Astrocyte (in vitro differentiated cells and primary cell): ENCODE data around the gene KIF3C. TPM values are rescaled to one million over a fixed set of nuclear protein-coding genes. Genes with fewer than 3 reads are reported as not detected.
A peak's percentile ranks its signal among the peaks of the same experiment; 100 is the strongest.

Source experiments
- DNase-seq: peaks from one replicate; pipeline ENCODE4 v3.0.0-alpha.2; 2010; ENCODE audit warnings: low read depth
- FAIRE-seq: peaks from 2 replicates; lab custom pipeline; 2011; peaks lifted over from hg19 to GRCh38; lab: Jason Lieb, UNC
- H2AFZ ChIP-seq: 2 replicates; pipeline ENCODE4 v1.6.0; 2012; ENCODE audit warnings: low read depth, low read length, inconsistent platforms
- H3K27ac ChIP-seq: 2 replicates; pipeline ENCODE4 v1.5.1; 2011; ENCODE audit warnings: low read depth, low read length, inconsistent platforms
- H3K27me3 ChIP-seq: 2 replicates; pipeline ENCODE4 v1.6.0; 2011; ENCODE audit warnings: low read length, inconsistent platforms; ENCODE audit not compliant: insufficient read depth
- H3K36me3 ChIP-seq: 2 replicates; pipeline ENCODE4 v1.5.1; 2011; ENCODE audit warnings: low read length, inconsistent platforms; ENCODE audit not compliant: insufficient read depth
- H3K4me1 ChIP-seq: 2 replicates; pipeline ENCODE4 v1.5.1; 2011; ENCODE audit warnings: low read length, inconsistent platforms; ENCODE audit not compliant: insufficient read depth
- H3K4me2 ChIP-seq: 2 replicates; pipeline ENCODE4 v1.6.0; 2012; ENCODE audit warnings: low read length, inconsistent platforms
- H3K4me3 ChIP-seq: 2 replicates; pipeline ENCODE4 v1.5.1; 2011; ENCODE audit warnings: low read depth, mild to moderate bottlenecking, low read length, inconsistent platforms; ENCODE audit not compliant: insufficient read depth
- H3K79me2 ChIP-seq: 2 replicates; pipeline ENCODE4 v1.6.0; 2012; ENCODE audit warnings: mild to moderate bottlenecking, low read length, inconsistent platforms; ENCODE audit not compliant: insufficient read depth
- H3K9ac ChIP-seq: 2 replicates; pipeline ENCODE4 v1.6.0; 2012; ENCODE audit warnings: mild to moderate bottlenecking, low read length, inconsistent platforms
- H3K9me3 ChIP-seq: 2 replicates; pipeline ENCODE4 v1.5.1; 2012; ENCODE audit warnings: low read depth, mild to moderate bottlenecking, low read length, inconsistent platforms; ENCODE audit not compliant: insufficient read depth
- H4K20me1 ChIP-seq: 2 replicates; pipeline ENCODE4 v1.6.0; 2012; ENCODE audit warnings: low read length, inconsistent platforms; ENCODE audit not compliant: insufficient read depth
- H3K27ac Mint-ChIP-seq: one replicate; pipeline ENCODE4 v1.8.0; 2021; ENCODE audit warnings: mild to moderate bottlenecking, mixed read lengths; ENCODE audit not compliant: unreplicated experiment
- H3K27me3 Mint-ChIP-seq: one replicate; pipeline ENCODE4 v1.8.0; 2021; ENCODE audit warnings: low read depth, mixed read lengths; ENCODE audit not compliant: unreplicated experiment
- H3K36me3 Mint-ChIP-seq: one replicate; pipeline ENCODE4 v1.8.0; 2021; ENCODE audit warnings: low read depth, mixed read lengths; ENCODE audit not compliant: unreplicated experiment
- H3K4me1 Mint-ChIP-seq: one replicate; pipeline ENCODE4 v1.8.0; 2021; ENCODE audit warnings: low read depth, mixed read lengths; ENCODE audit not compliant: unreplicated experiment
- H3K4me3 Mint-ChIP-seq: one replicate; pipeline ENCODE4 v1.8.0; 2021; ENCODE audit warnings: mild to moderate bottlenecking, moderate library complexity, mixed read lengths; ENCODE audit not compliant: unreplicated experiment
- H3K9me3 Mint-ChIP-seq: one replicate; pipeline ENCODE4 v1.8.0; 2021; ENCODE audit warnings: mild to moderate bottlenecking, mixed read lengths; ENCODE audit not compliant: unreplicated experiment
- CTCF ChIP-seq: IDR thresholded peaks from 2 replicates; pipeline ENCODE4 v1.5.1; 2011; ENCODE audit warnings: low read depth, mild to moderate bottlenecking, inconsistent platforms, low read length, moderate library complexity; ENCODE audit not compliant: insufficient read depth
- EZH2 ChIP-seq: IDR thresholded peaks from 2 replicates; pipeline ENCODE4 v1.6.1; 2012; ENCODE audit warnings: mild to moderate bottlenecking, low read length, inconsistent platforms; ENCODE audit not compliant: insufficient read depth
- total RNA-seq: library from RNA; stranded (reverse); gene quantifications from 2 replicates; pipeline ENCODE4 v1.2.1, GENCODE V29; 2021

Gene KIF3C
- total RNA-seq, 1 donor from 2014 or later, result 38.7 TPM

GRCh38 chr2:25954199-25954752, 28.0 kb downstream of the KIF3C start:
- peaks cover 26% of the 10 kb centered on the region for H3K36me3 Mint-ChIP-seq
- H2AFZ ChIP-seq, result no peak overlapping the region
- no peak overlapping the region for H3K4me3 Mint-ChIP-seq
- H4K20me1 ChIP-seq, result peaks cover 34% of the 10 kb centered on the region
- FAIRE-seq (no peak), DNase-seq (no peak)
- no peak overlapping the region for H3K27ac ChIP-seq
- H3K27me3 Mint-ChIP-seq, result no peaks in the 10 kb centered on the region
- H3K27me3 ChIP-seq, result no peaks in the 10 kb centered on the region
- H3K4me3 ChIP-seq, result no peak overlapping the region
- H3K4me2 ChIP-seq, result no peak overlapping the region
- H3K36me3 ChIP-seq, result no peaks in the 10 kb centered on the region
- peaks cover 12% of the 10 kb centered on the region for H3K79me2 ChIP-seq
- H3K9ac ChIP-seq, result no peak overlapping the region
- H3K9me3 Mint-ChIP-seq, result no peaks in the 10 kb centered on the region
- H3K27ac Mint-ChIP-seq, result no peak overlapping the region
- no peaks in the 10 kb centered on the region for H3K4me1 Mint-ChIP-seq
- no peak for TF ChIP-seq EZH2
- TF ChIP-seq CTCF, result no peak
- no peaks in the 10 kb centered on the region for H3K9me3 ChIP-seq
- no peaks in the 10 kb centered on the region for H3K4me1 ChIP-seq

GRCh38 chr2:25951071-25951547, 31.2 kb downstream of the KIF3C start:
- Mint-ChIP-seq H3K27me3 (no peaks in the 10 kb centered on the region), H3K4me3 (no peak overlapping the region), H3K9me3 (no peaks in the 10 kb centered on the region), H3K36me3 (peaks cover 14% of the 10 kb centered on the region), H3K4me1 (no peaks in the 10 kb centered on the region), H3K27ac (no peak overlapping the region)
- TF ChIP-seq EZH2 (no peak), CTCF (peak; percentile 87)
- Histone ChIP-seq H3K27ac (no peak overlapping the region), H3K4me2 (no peak overlapping the region), H3K79me2 (no peaks in the 10 kb centered on the region), H3K36me3 (no peaks in the 10 kb centered on the region), H3K4me3 (no peak overlapping the region), H3K9ac (no peak overlapping the region), H3K9me3 (no peaks in the 10 kb centered on the region), H3K4me1 (no peaks in the 10 kb centered on the region), H4K20me1 (peaks cover 16% of the 10 kb centered on the region), H2AFZ (no peak overlapping the region), H3K27me3 (no peaks in the 10 kb centered on the region)
- FAIRE-seq (no peak), DNase-seq (peak; percentile 71)

- Histone ChIP-seq H3K79me2 (no peaks in the 10 kb centered on the region), H3K9ac (no peak overlapping the region), H3K27ac (no peak overlapping the region), H2AFZ (no peak overlapping the region), H3K4me2 (no peak overlapping the region), H3K4me1 (no peaks in the 10 kb centered on the region), H4K20me1 (peaks cover 11% of the 10 kb centered on the region), H3K36me3 (no peaks in the 10 kb centered on the region), H3K4me3 (no peak overlapping the region), H3K9me3 (no peaks in the 10 kb centered on the region), H3K27me3 (no peaks in the 10 kb centered on the region)
- TF ChIP-seq CTCF, result no peak
- TF ChIP-seq EZH2, result no peak
- Mint-ChIP-seq H3K9me3 (no peaks in the 10 kb centered on the region), H3K27ac (no peak overlapping the region), H3K36me3 (peaks cover 6% of the 10 kb centered on the region), H3K4me3 (no peak overlapping the region), H3K27me3 (no peaks in the 10 kb centered on the region), H3K4me1 (no peaks in the 10 kb centered on the region)
- DNase-seq (no peak), FAIRE-seq (no peak)
Measured at GRCh38 chr2:25948437-25948836, 33.9 kb downstream of the KIF3C start.
